NCI-H1436 treated with DMSO at 0.1 percent for 48 hours (cell line): Measurements from ENCODE around the gene DUSP10.

Source experiments
- DNase-seq: peaks from one replicate; lab custom pipeline; 2025; lab: John Stamatoyannopoulos, UW

The DUSP10 gene

GRCh38 chr1:221765527-221765926 is 23.6 kb upstream of the DUSP10 start:
- no peak for DNase-seq

DNA sequence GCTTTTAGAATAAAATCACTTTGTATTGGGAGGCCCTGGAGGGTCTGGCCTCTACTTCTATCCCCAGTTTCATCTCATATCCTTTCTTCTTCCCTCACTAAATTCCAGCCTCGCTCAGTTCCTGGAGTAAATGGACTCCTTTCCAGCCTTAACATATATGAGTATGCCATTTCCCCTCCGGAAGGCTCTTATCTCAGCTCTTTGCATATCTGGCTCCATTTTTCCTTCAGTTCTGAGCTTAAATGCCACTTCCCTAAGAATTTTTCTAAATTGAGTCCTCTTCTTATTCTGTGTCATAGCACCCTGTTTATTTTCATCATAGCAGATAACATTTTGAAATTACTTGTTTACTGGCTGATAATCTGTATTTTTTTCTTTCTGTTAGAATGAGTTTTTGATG is 20.2 kb upstream of the DUSP10 start:
- no peak for DNase-seq

- no peak for DNase-seq
Measured at GRCh38 chr1:221761354-221762002, 19.6 kb upstream of the DUSP10 start.

GRCh38 chr1:221760911-221761310 is 19.0 kb upstream of the DUSP10 start:
- no peak for DNase-seq

GRCh38 chr1:221759436-221759835 is 17.5 kb upstream of the DUSP10 start:
- DNase-seq = no peak

DNA sequence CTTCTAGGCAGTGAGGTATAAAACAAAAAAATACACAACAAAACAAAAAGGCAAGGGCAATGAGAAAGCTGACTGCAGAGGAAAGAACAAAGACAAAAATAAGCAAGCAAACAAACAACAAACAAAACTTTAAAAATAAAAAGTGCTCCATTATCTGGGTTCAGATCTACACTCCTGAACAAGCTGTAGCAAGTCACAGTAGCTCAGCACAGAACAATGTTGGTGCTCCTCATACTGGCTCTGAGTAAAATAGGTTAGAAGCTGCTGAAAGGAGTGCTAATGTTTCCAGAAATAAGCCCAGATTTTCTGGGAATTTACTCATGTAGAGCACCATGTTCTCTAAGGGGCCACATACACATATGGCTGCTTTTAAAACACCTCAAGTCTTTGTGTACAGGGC is 16.6 kb upstream of the DUSP10 start:
- no peak for DNase-seq

- no peak for DNase-seq
Measured at GRCh38 chr1:221756830-221757551, 15.1 kb upstream of the DUSP10 start.

DNA sequence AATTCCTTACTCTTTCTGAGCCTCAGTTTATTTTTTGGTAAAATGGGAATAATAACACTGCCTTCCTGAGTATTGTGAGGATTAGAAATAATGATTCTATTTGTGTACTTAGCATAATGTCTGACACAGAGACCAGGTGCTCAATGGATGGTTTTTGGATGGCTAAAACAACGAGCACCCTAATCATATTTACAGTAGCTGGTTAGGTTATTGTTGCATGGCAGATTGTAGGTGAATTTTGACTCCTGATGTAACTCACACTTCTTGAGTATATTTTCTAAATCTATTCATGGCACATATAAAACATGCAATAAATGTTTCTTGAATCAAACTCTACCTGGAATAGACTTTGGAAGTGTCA is 11.9 kb upstream of the DUSP10 start:
- DNase-seq = no peak

DNA sequence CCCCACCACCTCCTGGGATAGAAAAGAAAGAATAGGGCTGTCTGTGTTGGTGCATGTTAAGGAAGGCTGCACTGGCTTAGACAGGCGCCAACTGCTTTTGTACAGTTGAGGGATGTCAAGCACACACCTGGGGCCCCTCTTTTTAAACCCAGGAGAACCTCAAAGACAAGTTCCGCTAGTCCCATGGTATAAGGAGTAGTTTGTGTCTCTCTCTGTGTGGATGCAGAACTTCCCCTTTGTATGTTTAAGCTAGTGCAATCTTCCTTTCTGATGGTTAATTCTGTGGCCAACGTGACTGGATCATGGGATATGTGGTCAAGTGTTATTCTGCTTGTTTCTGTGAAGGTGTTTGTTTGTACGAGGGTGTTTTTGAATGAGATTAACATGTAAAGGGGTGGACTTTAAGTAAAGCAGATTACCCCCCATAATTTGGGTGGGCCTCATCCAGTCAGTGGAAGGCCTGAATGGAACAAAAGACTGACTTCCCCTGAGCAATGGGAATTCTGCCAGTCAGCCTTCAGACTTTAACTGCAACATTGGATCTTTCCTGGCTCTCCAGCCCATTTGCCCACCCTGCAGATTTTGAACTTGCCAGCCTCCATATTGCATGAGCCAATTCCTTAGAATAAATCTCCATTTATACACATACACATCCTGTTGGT is 9.5 kb upstream of the DUSP10 start:
- no peak for DNase-seq

DNA sequence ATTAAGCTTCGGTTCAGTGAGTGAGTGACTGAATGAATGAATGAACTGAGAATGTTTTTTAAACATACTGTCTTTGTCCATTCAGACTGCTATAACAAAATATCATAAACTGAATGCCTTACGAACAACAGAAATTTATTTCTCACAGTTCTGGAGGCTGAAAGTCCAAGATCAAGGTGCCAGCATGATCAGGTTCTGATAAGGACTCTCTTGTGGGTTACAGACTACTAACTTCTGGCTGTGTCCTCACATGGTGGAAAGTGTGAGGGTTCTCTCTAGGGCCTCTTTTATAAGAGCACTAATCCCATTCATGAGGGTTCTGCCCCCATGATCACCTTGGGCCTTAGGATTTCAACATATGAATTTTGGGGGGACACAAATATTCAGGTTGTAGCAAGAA is 7.1 kb upstream of the DUSP10 start:
- no peak for DNase-seq

- DNase-seq = no peak
Measured at GRCh38 chr1:221747839-221748238, 6.0 kb upstream of the DUSP10 start.

- DNase-seq = no peak
Measured at GRCh38 chr1:221743416-221744208, 1.7 kb upstream of the DUSP10 start.

- DNase-seq = no peak
Measured at GRCh38 chr1:221742555-221743415, 896 bp upstream of the DUSP10 start.

DNA sequence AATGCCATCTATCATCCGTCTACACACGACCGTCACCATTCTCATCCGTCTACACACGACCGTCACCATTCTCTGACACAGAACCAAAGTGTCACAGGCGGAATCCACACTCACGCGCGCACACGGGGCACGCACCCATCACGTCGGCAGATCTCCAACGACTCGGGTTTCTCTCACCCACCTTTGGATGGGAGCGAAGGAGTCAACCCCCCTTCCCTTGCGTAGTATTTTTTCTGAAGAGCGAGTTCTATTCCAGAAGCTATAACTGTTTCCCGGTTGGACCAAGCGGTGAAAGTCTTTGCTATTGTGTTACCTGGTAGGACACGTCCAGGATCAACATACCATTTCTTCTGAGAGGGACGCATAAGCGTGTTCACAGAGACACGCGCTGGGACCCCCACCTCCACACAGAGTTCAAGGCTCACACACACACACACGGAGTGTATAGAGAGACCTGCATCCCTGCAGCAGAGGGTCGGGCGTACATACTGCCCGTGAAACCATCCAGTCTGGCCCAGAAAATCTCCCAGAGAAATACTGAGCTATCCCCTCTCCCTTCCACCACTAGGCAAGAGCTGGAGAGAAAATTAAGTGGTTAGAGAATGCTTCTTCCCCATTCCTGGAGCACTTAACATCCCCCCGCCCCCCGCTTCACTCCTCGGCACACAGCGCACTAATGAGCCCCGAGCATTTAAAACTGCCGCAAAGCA is 741 bp downstream of the DUSP10 start:
- DNase-seq = no peak

DNA sequence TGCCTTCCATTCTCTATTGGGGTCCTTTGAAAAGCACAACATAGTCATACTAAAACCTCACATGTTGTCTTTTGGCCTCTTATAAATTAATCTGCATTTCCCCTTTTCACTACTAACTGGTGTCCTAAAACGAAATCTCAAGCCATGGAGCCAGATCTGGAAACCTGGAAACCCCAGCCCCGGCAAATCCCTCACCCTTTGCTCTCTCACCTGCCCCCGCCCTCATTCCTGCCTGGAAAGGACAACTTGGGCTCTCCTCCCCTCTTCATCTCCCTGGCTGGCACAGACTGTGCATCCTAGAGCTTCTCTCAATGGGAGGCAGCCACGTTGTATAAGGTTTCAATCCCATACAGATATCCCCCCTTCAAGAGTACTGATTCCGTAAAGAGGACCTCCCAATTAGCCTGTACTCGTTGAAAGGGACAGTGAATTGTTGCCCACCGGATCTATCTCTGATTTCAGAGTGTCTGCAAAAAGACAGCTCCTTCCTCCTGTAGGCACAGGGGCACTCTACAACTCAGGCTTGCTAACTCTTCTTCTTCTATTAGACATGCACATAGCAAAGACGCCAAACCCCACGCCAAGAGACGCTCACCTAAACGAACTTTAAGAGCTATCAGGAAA is 1.4 kb downstream of the DUSP10 start:
- no peak for DNase-seq

DNA sequence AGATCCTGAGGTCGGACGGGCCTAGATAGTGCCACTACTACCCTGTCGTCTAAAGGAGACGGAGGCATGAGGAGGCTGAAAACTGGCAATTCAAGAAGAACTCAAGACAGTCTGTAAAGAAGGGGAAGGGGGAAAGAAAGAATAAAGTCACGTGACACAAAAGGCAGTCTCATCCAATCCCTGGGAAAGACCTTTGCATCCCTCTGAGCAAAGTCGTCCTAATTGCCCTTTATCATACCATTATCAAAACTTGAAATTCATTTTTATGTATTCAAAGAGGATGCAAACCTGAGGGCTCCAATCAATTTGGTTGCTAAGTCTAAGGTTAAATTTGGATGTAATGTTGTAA is 2.2 kb downstream of the DUSP10 start:
- DNase-seq = no peak

GRCh38 chr1:221739018-221739676 is 2.7 kb downstream of the DUSP10 start:
- no peak for DNase-seq

DNA sequence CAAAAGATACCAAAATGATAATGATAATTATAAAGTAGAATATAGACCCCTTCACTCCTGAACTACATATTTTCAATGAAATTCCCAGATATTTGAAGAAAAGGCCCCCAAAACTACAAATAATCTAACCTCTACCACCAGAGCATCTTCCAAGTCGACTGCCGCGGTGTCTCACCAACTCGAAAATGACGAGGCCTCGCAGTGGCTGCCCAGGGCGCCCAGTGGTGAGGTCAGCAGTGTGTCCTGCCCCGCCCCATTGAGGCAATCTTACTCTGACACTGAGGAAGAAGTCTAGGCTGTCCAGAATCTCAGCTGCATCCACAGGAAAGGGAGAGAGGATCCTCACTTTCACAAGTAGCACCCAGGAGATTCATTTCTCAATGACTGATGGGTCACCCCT is 5.2 kb downstream of the DUSP10 start:
- DNase-seq = no peak

GRCh38 chr1:221735999-221736398 is 5.9 kb downstream of the DUSP10 start:
- no peak for DNase-seq

GRCh38 chr1:221734187-221734586 is 7.7 kb downstream of the DUSP10 start:
- no peak for DNase-seq
